Stimulated activated CD8-positive, alpha-beta memory T cell treated with anti-CD3 and anti-CD28 coated beads, Interleukin-12 subunit alpha, Interleukin-12 subunit beta, amount 100 ng/mL, for 24 hours (primary cell): ENCODE results near the gene FOSL2.

ENCODE experiments used
- DNase-seq: peaks from one replicate; pipeline ENCODE4 v3.0.0-alpha.2; 2020; ENCODE audit errors: extremely low read depth

FOSL2 gene

GRCh38 chr2:28432362-28432761 lies 39.7 kb downstream of the FOSL2 start:
- no peak for DNase-seq

- no peak for DNase-seq
These were observed 40.6 kb downstream of the FOSL2 start for GRCh38 chr2:28433215-28433614.

GRCh38 chr2:28433935-28434599 lies 41.4 kb downstream of the FOSL2 start:
- DNase-seq = no peak

- DNase-seq = no peak
These were observed 41.9 kb downstream of the FOSL2 start for GRCh38 chr2:28434600-28434989.

GRCh38 chr2:28435241-28435640 lies 42.6 kb downstream of the FOSL2 start:
- DNase-seq = no peak

GRCh38 chr2:28435814-28436351 lies 43.2 kb downstream of the FOSL2 start:
- no peak for DNase-seq

GRCh38 chr2:28436525-28437051 lies 43.9 kb downstream of the FOSL2 start:
- DNase-seq = no peak

GRCh38 chr2:28437149-28437835 lies 44.6 kb downstream of the FOSL2 start:
- no peak for DNase-seq

GRCh38 chr2:28437918-28438317 lies 45.3 kb downstream of the FOSL2 start:
- no peak for DNase-seq

GRCh38 chr2:28438532-28439063 lies 45.9 kb downstream of the FOSL2 start:
- no peak for DNase-seq

- no peak for DNase-seq
These were observed 46.5 kb downstream of the FOSL2 start for GRCh38 chr2:28439127-28439526.

GRCh38 chr2:28439763-28440162 lies 47.1 kb downstream of the FOSL2 start:
- no peak for DNase-seq

- no peak for DNase-seq
These were observed 49.7 kb downstream of the FOSL2 start for GRCh38 chr2:28442328-28442727.

GRCh38 chr2:28444956-28445355 lies 52.3 kb downstream of the FOSL2 start:
- no peak for DNase-seq

- DNase-seq = peak; percentile 21
These were observed 53.0 kb downstream of the FOSL2 start for GRCh38 chr2:28445448-28446258.

GRCh38 chr2:28446531-28446930 lies 53.9 kb downstream of the FOSL2 start:
- DNase-seq = no peak

GRCh38 chr2:28447086-28447485 lies 54.4 kb downstream of the FOSL2 start:
- DNase-seq = no peak

GRCh38 chr2:28447943-28448792 lies 55.5 kb downstream of the FOSL2 start:
- DNase-seq = no peak

- DNase-seq = no peak
These were observed 56.1 kb downstream of the FOSL2 start for GRCh38 chr2:28448793-28449100.

GRCh38 chr2:28449126-28449487 lies 56.4 kb downstream of the FOSL2 start:
- no peak for DNase-seq
